Endodermal cell (in vitro differentiated cells): ENCODE measurements around the gene BRD7. TPM values are rescaled to one million over a fixed set of nuclear protein-coding genes. Genes with fewer than 3 reads are reported as not detected.

Source experiments
- DNase-seq: peaks from one replicate; pipeline ENCODE4 v3.0.0-alpha.2; 2017
- H3K27ac ChIP-seq: 2 replicates; pipeline ENCODE4 v1.5.1; 2013; ENCODE audit warnings: mild to moderate bottlenecking, low read depth, low read length, moderate library complexity
- H3K27me3 ChIP-seq: 2 replicates; pipeline ENCODE4 v1.6.1; 2013; ENCODE audit warnings: mild to moderate bottlenecking, low read length, moderate library complexity; ENCODE audit not compliant: insufficient read depth, control insufficient read depth, poor library complexity, severe bottlenecking
- H3K36me3 ChIP-seq: 2 replicates; pipeline ENCODE4 v1.7.0; 2013; ENCODE audit warnings: mild to moderate bottlenecking, low read length, moderate library complexity; ENCODE audit not compliant: control insufficient read depth, insufficient read depth
- H3K4me1 ChIP-seq: one replicate; pipeline ENCODE4 v1.7.0; 2013; ENCODE audit warnings: low read length; ENCODE audit not compliant: control insufficient read depth, insufficient read depth
- H3K4me3 ChIP-seq: 2 replicates; pipeline ENCODE4 v1.5.1; 2013; ENCODE audit warnings: mild to moderate bottlenecking, low read length, moderate library complexity
- H3K9ac ChIP-seq: 2 replicates; pipeline ENCODE4 v1.6.1; 2013; ENCODE audit warnings: mild to moderate bottlenecking, low read length, moderate library complexity; ENCODE audit not compliant: poor library complexity, severe bottlenecking; ENCODE audit errors: extremely low read depth
- H3K9me3 ChIP-seq: 2 replicates; pipeline ENCODE4 v1.6.1; 2013; ENCODE audit warnings: mild to moderate bottlenecking, low read length, moderate library complexity; ENCODE audit not compliant: control insufficient read depth
- H3K27ac Mint-ChIP-seq: 2 replicates; pipeline ENCODE4 v1.8.0; 2020; ENCODE audit warnings: mixed read lengths
- H3K27me3 Mint-ChIP-seq: 2 replicates; pipeline ENCODE4 v1.8.0; 2021; ENCODE audit warnings: mild to moderate bottlenecking, mixed read lengths; ENCODE audit not compliant: insufficient read depth
- H3K36me3 Mint-ChIP-seq: 2 replicates; pipeline ENCODE4 v1.8.0; 2020; ENCODE audit warnings: low read depth, mixed read lengths
- H3K4me1 Mint-ChIP-seq: 2 replicates; pipeline ENCODE4 v1.8.0; 2020; ENCODE audit warnings: mixed read lengths
- H3K4me3 Mint-ChIP-seq: 2 replicates; pipeline ENCODE4 v1.8.0; 2020; ENCODE audit warnings: mild to moderate bottlenecking, moderate library complexity, mixed read lengths
- H3K9me3 Mint-ChIP-seq: 2 replicates; pipeline ENCODE4 v1.8.0; 2020; ENCODE audit warnings: mild to moderate bottlenecking, mixed read lengths
- WGBS, 2 experiments: methylation state at CpG; one replicate each; pipeline versions ENCODE4 v1.1.5 to v1.1.7; 2013; ENCODE audit warnings: missing lambda C conversion rate in 2 of 2, mixed read lengths in 1 of 2; ENCODE audit not compliant: insufficient coverage in 1 of 2, insufficient read length in 1 of 2; 5-methylcytosine and 5-hydroxymethylcytosine counted together
- total RNA-seq, 2 donors: library from RNA; stranded (reverse); fragmentation: NEBNext Ultra II Directional in 1 of 2; extraction: Animal tissue kit (Norgen Biotek cat#: 25700) in 1 of 2; gene quantifications; 2 replicates in 1 of 2; 3 replicates in 1 of 2; pipeline ENCODE4 v1.2.1, GENCODE V29; 2021
- TF ChIP-seq, protein P1 (sequence below): fragments of 200-600 bp; sonication (generic); conservative IDR thresholded peaks from 2 replicates; pipeline ENCODE4 v1.5.0; 2021; ENCODE audit warnings: antibody characterized with exemption, mild to moderate bottlenecking

Gene BRD7
- total RNA-seq, 2 donors from 2014 or later, result 125 to 163 TPM

DNA sequence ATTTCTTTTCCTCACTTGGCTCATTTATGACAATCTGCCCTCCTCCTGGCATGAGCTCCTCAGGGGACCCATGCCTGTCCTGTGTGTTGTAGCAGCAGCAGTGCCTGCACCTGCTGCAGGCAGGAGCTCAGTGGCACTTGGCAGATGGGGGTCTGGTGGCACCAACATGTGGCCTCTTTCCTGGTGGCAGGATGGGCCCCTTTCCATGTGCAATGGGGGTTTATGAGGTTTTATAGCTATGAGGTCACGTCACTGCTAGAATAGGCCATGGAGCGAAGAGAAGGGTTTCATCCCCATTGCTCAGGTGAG, 95.5 kb downstream of the BRD7 start:
- Histone ChIP-seq H3K9ac (no peak overlapping the region), H3K4me3 (no peak overlapping the region), H3K27me3 (no peaks in the 10 kb centered on the region), H3K36me3 (no peaks in the 10 kb centered on the region), H3K9me3 (no peaks in the 10 kb centered on the region), H3K4me1 (no peaks in the 10 kb centered on the region), H3K27ac (no peak overlapping the region)
- H3K27ac Mint-ChIP-seq, result no peak overlapping the region
- no peaks in the 10 kb centered on the region for H3K27me3 Mint-ChIP-seq
- WGBS, 2 experiments, result 91 to 100% methylated on average over 1 to 2 of the region's 2 CpGs
- peaks cover 5% of the 10 kb centered on the region for H3K9me3 Mint-ChIP-seq
- no peak overlapping the region for H3K4me3 Mint-ChIP-seq
- DNase-seq, result no peak
- no peaks in the 10 kb centered on the region for H3K4me1 Mint-ChIP-seq
- no peaks in the 10 kb centered on the region for H3K36me3 Mint-ChIP-seq
- TF ChIP-seq, protein P1, sequence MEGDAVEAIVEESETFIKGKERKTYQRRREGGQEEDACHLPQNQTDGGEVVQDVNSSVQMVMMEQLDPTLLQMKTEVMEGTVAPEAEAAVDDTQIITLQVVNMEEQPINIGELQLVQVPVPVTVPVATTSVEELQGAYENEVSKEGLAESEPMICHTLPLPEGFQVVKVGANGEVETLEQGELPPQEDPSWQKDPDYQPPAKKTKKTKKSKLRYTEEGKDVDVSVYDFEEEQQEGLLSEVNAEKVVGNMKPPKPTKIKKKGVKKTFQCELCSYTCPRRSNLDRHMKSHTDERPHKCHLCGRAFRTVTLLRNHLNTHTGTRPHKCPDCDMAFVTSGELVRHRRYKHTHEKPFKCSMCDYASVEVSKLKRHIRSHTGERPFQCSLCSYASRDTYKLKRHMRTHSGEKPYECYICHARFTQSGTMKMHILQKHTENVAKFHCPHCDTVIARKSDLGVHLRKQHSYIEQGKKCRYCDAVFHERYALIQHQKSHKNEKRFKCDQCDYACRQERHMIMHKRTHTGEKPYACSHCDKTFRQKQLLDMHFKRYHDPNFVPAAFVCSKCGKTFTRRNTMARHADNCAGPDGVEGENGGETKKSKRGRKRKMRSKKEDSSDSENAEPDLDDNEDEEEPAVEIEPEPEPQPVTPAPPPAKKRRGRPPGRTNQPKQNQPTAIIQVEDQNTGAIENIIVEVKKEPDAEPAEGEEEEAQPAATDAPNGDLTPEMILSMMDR, result no peak

DNA sequence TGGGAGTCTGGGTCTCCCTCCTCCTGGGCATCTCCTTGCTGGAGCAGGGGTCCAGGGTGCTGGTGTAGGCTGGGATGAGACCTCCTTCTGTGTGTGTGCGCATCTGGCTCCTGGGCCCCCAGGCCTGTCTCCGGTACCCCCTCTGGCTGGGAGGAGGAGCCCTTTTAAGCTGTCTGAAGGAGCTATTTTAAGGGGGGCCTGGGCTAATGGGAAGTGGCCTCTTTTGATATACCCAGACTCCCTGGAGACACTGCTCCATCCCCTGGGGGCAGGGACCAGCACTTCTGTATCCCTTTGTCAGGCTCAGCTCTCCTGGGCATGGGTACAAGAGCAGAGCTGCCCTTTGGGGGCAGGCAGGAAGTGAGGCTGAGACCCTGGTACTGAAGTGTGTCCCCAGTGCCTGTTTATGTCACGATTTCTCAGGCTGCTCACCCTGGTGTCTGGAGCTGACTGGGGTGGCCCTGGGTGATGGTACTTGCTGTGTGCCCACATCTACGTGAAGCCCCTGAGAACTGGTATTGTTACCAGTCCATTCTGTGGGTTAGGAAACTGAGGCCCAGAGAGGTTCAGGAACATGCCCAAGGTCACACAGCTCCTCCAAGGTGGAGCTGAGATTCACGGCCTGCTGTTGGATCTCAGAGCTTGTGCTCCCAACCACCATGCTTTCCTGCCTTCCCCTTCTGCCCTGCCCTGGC, 96.0 kb downstream of the BRD7 start:
- no peaks in the 10 kb centered on the region for H3K9me3 ChIP-seq
- 89 to 90% methylated on average over 2 to 5 of the region's 5 CpGs for WGBS, 2 experiments
- H3K4me3 ChIP-seq, result no peak overlapping the region
- Mint-ChIP-seq H3K9me3 (no peaks in the 10 kb centered on the region), H3K36me3 (no peaks in the 10 kb centered on the region), H3K4me3 (no peak overlapping the region), H3K4me1 (peaks cover under 1% of the 10 kb centered on the region), H3K27me3 (no peaks in the 10 kb centered on the region), H3K27ac (no peak overlapping the region)
- no peaks in the 10 kb centered on the region for H3K4me1 ChIP-seq
- no peak overlapping the region for H3K27ac ChIP-seq
- TF ChIP-seq, protein P1, result no peak
- DNase-seq, result no peak
- H3K9ac ChIP-seq, result no peak overlapping the region
- H3K36me3 ChIP-seq, result no peaks in the 10 kb centered on the region
- H3K27me3 ChIP-seq, result no peaks in the 10 kb centered on the region

DNA sequence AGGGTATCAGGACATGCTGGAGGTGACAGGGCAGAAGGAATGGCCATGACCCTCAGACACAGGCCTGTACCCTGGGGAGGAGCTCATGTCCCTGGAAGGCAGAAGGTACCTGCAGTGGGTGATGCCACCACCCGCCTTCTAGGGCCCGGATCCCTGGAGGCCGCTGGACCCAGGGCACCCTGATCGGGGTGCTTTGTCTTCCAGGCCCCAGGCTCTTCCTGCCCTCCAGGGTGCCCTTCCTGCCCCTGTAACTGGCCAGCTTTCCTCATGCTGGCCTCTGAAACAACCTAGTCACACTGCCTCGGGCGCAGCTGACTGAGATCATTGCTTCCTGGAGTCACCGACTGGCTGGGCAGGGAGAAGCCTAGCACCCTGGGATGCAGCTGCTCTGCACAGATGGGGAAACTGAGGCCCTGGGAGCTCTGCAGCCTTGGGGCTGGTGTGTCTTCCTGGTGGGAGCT, 96.6 kb downstream of the BRD7 start:
- no peak for DNase-seq
- Mint-ChIP-seq H3K4me1 (peaks cover 5% of the 10 kb centered on the region), H3K27me3 (no peaks in the 10 kb centered on the region), H3K4me3 (no peak overlapping the region), H3K9me3 (no peaks in the 10 kb centered on the region), H3K27ac (no peak overlapping the region), H3K36me3 (no peaks in the 10 kb centered on the region)
- Histone ChIP-seq H3K9ac (no peak overlapping the region), H3K27ac (no peak overlapping the region), H3K4me1 (no peaks in the 10 kb centered on the region), H3K36me3 (no peaks in the 10 kb centered on the region), H3K9me3 (no peaks in the 10 kb centered on the region), H3K4me3 (no peak overlapping the region), H3K27me3 (no peaks in the 10 kb centered on the region)
- 93 to 96% methylated on average over 4 to 7 of the region's 7 CpGs for WGBS, 2 experiments
- TF ChIP-seq, protein P1, result no peak
